Liver (tissue), 9 donors: Measurements from ENCODE around the gene TMEM259. TPM values are rescaled to one million over a fixed set of nuclear protein-coding genes. Genes with fewer than 3 reads are reported as not detected.

Source experiments
- DNase-seq: peaks from one replicate; pipeline ENCODE4 v3.0.0-alpha.2; 2017; ENCODE audit warnings: low spot score
- H3K27ac ChIP-seq, 2 donors: one replicate each; pipeline ENCODE4 v1.7.0; 2013; ENCODE audit warnings: inconsistent platforms in 2 of 2, low read length in 2 of 2, control low read depth in 1 of 2, low read depth in 1 of 2, mild to moderate bottlenecking in 1 of 2
- H3K27me3 ChIP-seq, 4 donors: one replicate each; pipeline versions ENCODE4 v1.6.1 to v1.7.0; 2013; ENCODE audit warnings: low read length in 3 of 4, inconsistent platforms in 1 of 4, mild to moderate bottlenecking in 1 of 4, moderate library complexity in 1 of 4; ENCODE audit not compliant: control insufficient read depth in 4 of 4, insufficient read depth in 4 of 4
- H3K36me3 ChIP-seq, 4 donors: one replicate each; pipeline versions ENCODE4 v1.6.1 to v1.7.0; 2013; ENCODE audit warnings: low read length in 3 of 4, mild to moderate bottlenecking in 3 of 4, low read depth in 1 of 4, moderate library complexity in 1 of 4; ENCODE audit not compliant: control insufficient read depth in 4 of 4, insufficient read depth in 3 of 4
- H3K4me1 ChIP-seq, 4 donors: one replicate each; pipeline versions ENCODE4 v1.6.1 to v1.7.0; 2013; ENCODE audit warnings: low read length in 3 of 4, mild to moderate bottlenecking in 3 of 4, moderate library complexity in 1 of 4; ENCODE audit not compliant: control insufficient read depth in 4 of 4, insufficient read depth in 4 of 4
- H3K4me3 ChIP-seq, 3 donors: one replicate each; pipeline versions ENCODE4 v1.6.1 to v1.7.0; 2013; ENCODE audit warnings: low read length in 3 of 3, control low read depth in 1 of 3, low read depth in 1 of 3, mild to moderate bottlenecking in 1 of 3
- H3K9ac ChIP-seq, 2 donors: one replicate each; pipeline ENCODE4 v1.7.0; 2013; ENCODE audit warnings: low read length in 2 of 2, mild to moderate bottlenecking in 2 of 2, moderate library complexity in 2 of 2, control low read depth in 1 of 2, low read depth in 1 of 2
- H3K9me3 ChIP-seq, 4 donors: one replicate each; pipeline versions ENCODE4 v1.6.1 to v1.7.0; 2013; ENCODE audit warnings: low read length in 3 of 4; ENCODE audit not compliant: control insufficient read depth in 4 of 4
- ATF3 ChIP-seq: IDR thresholded peaks from 2 replicates; pipeline ENCODE4 v1.6.1; 2016; ENCODE audit warnings: antibody characterized with exemption
- CTCF ChIP-seq: fragments of 150-350 bp; IDR thresholded peaks from 2 replicates; pipeline ENCODE4 v1.5.1; 2017; ENCODE audit warnings: improper control_type of control experiment, low read depth, low read length; ENCODE audit not compliant: missing input control
- EGR1 ChIP-seq, 2 donors: IDR thresholded peaks; 2 replicates each; pipeline ENCODE4 v1.6.1; 2016 to 2018; ENCODE audit warnings: antibody characterized with exemption in 2 of 2, low read depth in 2 of 2
- FOXA1 ChIP-seq: IDR thresholded peaks from 2 replicates; pipeline ENCODE4 v1.6.1; 2016; ENCODE audit warnings: antibody characterized with exemption
- FOXA2 ChIP-seq: IDR thresholded peaks from 2 replicates; pipeline ENCODE4 v1.6.1; 2016; ENCODE audit warnings: antibody characterized with exemption
- GABPA ChIP-seq, 2 donors: IDR thresholded peaks in 1 of 2; conservative IDR thresholded peaks in 1 of 2; 2 replicates each; pipeline ENCODE4 v1.6.1; 2016; ENCODE audit warnings: antibody characterized with exemption in 2 of 2, mild to moderate bottlenecking in 1 of 2, moderate library complexity in 1 of 2
- HNF4A ChIP-seq, 2 donors: conservative IDR thresholded peaks; 2 replicates each; pipeline ENCODE4 v1.6.1; 2016; ENCODE audit warnings: antibody characterized with exemption in 2 of 2, mild to moderate bottlenecking in 2 of 2
- HNF4G ChIP-seq: IDR thresholded peaks from 2 replicates; pipeline ENCODE4 v1.6.1; 2016; ENCODE audit warnings: antibody characterized with exemption
- NR2F2 ChIP-seq: IDR thresholded peaks from 2 replicates; pipeline ENCODE4 v1.6.1; 2016; ENCODE audit warnings: antibody characterized with exemption
- RAD21 ChIP-seq, 2 donors: IDR thresholded peaks; 2 replicates each; pipeline ENCODE4 v1.6.1; 2016; ENCODE audit warnings: antibody characterized with exemption in 2 of 2, mild to moderate bottlenecking in 2 of 2
- RXRA ChIP-seq, 2 donors: IDR thresholded peaks; 2 replicates each; pipeline ENCODE4 v1.6.1; 2017 to 2018; ENCODE audit warnings: antibody characterized with exemption in 2 of 2, mild to moderate bottlenecking in 1 of 2
- TAF1 ChIP-seq: conservative IDR thresholded peaks from 2 replicates; pipeline ENCODE4 v1.6.1; 2016; ENCODE audit warnings: antibody characterized with exemption, mild to moderate bottlenecking
- YY1 ChIP-seq: IDR thresholded peaks from 2 replicates; pipeline ENCODE4 v1.6.1; 2016; ENCODE audit warnings: antibody characterized with exemption, mild to moderate bottlenecking
- ZBTB33 ChIP-seq: IDR thresholded peaks from 2 replicates; pipeline ENCODE4 v1.6.1; 2016; ENCODE audit warnings: antibody characterized with exemption
- WGBS: extraction: QIAGEN DNeasy Blood & Tissue Kit; methylation state at CpG from one replicate; pipeline ENCODE4 v1.1.7; 2013; 5-methylcytosine and 5-hydroxymethylcytosine counted together
- polyA plus RNA-seq, 2 donors: library from polyadenylated mRNA; stranded (reverse) in 1 of 2; unstranded in 1 of 2; fragments of 200-250 nt in 1 of 2; fragments of >200 nt in 1 of 2; fragmentation: Nextera tagmentation in 1 of 2; extraction: Ambion mirVana in 1 of 2; gene quantifications; one replicate each; pipeline versions ENCODE4 v1.2.1 to v1.2.3, GENCODE V29; 2013 to 2015
- total RNA-seq, 2 donors: library from RNA; depleted of rRNA; stranded (reverse); fragments of >200 nt; gene quantifications; one replicate each; pipeline ENCODE4 v1.2.3, GENCODE V29; 2014
- donor health status: healthy.
- donor health status: healthy.
- donor health status: healthy.
- donor health status: healthy.
- donor health status: healthy.

Gene TMEM259
- total and polyA plus RNA-seq, 4 donors, result 29.7 to 99.3 (median 57.3) TPM

GRCh38 chr19:1046836-1047695 lies 26.1 kb upstream of the TMEM259 start:
- 94% methylated on average over 77 of the region's 77 CpGs for WGBS
- Histone ChIP-seq H3K27me3 (no peaks in the 10 kb centered on the region), H3K36me3 (peaks cover 0 to 3% (median 0%) of the 10 kb centered on the region in 4 donors), H3K4me3 (no peak overlapping the region), H3K4me1 (peaks cover 0 to 2% (median 0%) of the 10 kb centered on the region in 4 donors), H3K9ac (no peak overlapping the region), H3K9me3 (no peaks in the 10 kb centered on the region), H3K27ac (no peak overlapping the region)
- no peak for DNase-seq
- no peak for TF ChIP-seq EGR1 (IDR thresholded peaks at IDR 0.05; ENCODE audit: low read depth in 2 of 2)
- TF ChIP-seq YY1, result no peak
- no peak for TF ChIP-seq ZBTB33
- no peak for TF ChIP-seq RXRA (IDR thresholded peaks at IDR 0.05)
- TF ChIP-seq FOXA1, result no peak
- no peak for TF ChIP-seq ATF3
- TF ChIP-seq RAD21 (IDR thresholded peaks at IDR 0.05), result no peak
- TF ChIP-seq CTCF, result no peak
- no peak for TF ChIP-seq HNF4G
- TF ChIP-seq NR2F2, result no peak

GRCh38 chr19:1046117-1046626 lies 25.2 kb upstream of the TMEM259 start:
- TF ChIP-seq FOXA2 (no peak), HNF4A (conservative IDR thresholded peaks at IDR 0.05) (no peak), ATF3 (no peak), RXRA (IDR thresholded peaks at IDR 0.05) (no peak), TAF1 (no peak), RAD21 (IDR thresholded peaks at IDR 0.05) (no peak), HNF4G (no peak), GABPA (IDR thresholded peaks at IDR 0.05 in 1 of 2, conservative IDR thresholded peaks at IDR 0.05 in 1 of 2) (no peak), FOXA1 (no peak), YY1 (no peak)
- Histone ChIP-seq H3K4me3 (no peak overlapping the region), H3K27ac (no peak overlapping the region), H3K36me3 (peaks cover 0 to 3% (median 0%) of the 10 kb centered on the region in 4 donors), H3K4me1 (peaks cover 0 to 6% (median under 1%) of the 10 kb centered on the region in 4 donors), H3K9me3 (no peaks in the 10 kb centered on the region), H3K9ac (no peak overlapping the region), H3K27me3 (no peaks in the 10 kb centered on the region)
- DNase-seq, result no peak
- whole genome bisulfite sequencing, result 76% methylated on average over 33 of the region's 33 CpGs
